Retinal pigment epithelial cell (primary cell): ENCODE measurements around the gene DLG4.

Experiments
- DNase-seq: peaks from one replicate; pipeline ENCODE4 v3.0.0-alpha.2; 2010; ENCODE audit warnings: low read depth
- H3K4me3 ChIP-seq: 2 replicates; pipeline ENCODE4 v1.5.1; 2011; ENCODE audit warnings: mild to moderate bottlenecking, low read length, control low read depth, moderate library complexity
- CTCF ChIP-seq: conservative IDR thresholded peaks from 2 replicates; pipeline ENCODE4 v1.5.1; 2011; ENCODE audit warnings: low read depth, low read length, control low read depth, inconsistent platforms

The DLG4 gene

GRCh38 chr17:7208754-7209460, 10.7 kb downstream of the DLG4 start:
- no peak for DNase-seq
- TF ChIP-seq CTCF: no peak
- no peak overlapping the region for H3K4me3 ChIP-seq

GRCh38 chr17:7208027-7208571, 11.5 kb downstream of the DLG4 start:
- H3K4me3 ChIP-seq: peak overlapping the region; percentile 4
- DNase-seq: no peak
- no peak for TF ChIP-seq CTCF

- no peak for DNase-seq
- no peak for TF ChIP-seq CTCF
- no peak overlapping the region for H3K4me3 ChIP-seq
These were observed 12.3 kb downstream of the DLG4 start for GRCh38 chr17:7207120-7208001.

- DNase-seq: no peak
- H3K4me3 ChIP-seq: peak overlapping the region; percentile 73
- no peak for TF ChIP-seq CTCF
These were observed 14.1 kb downstream of the DLG4 start for GRCh38 chr17:7205561-7205960.

- DNase-seq: peak; percentile 48
- TF ChIP-seq CTCF: no peak
- peak overlapping the region; percentile 73 for H3K4me3 ChIP-seq
These were observed 14.7 kb downstream of the DLG4 start for GRCh38 chr17:7204828-7205461.

- no peak for TF ChIP-seq CTCF
- peak overlapping the region; percentile 73 for H3K4me3 ChIP-seq
- no peak for DNase-seq
These were observed 15.3 kb downstream of the DLG4 start for GRCh38 chr17:7204336-7204735.
